ENCODE results near the gene PAXIP1.
"Not testable (repeated sequence)": the region's sequence is repeated elsewhere in the genome, so short reads cannot be mapped to it uniquely, and the experiment has no call there.

Gene PAXIP1, protein sequence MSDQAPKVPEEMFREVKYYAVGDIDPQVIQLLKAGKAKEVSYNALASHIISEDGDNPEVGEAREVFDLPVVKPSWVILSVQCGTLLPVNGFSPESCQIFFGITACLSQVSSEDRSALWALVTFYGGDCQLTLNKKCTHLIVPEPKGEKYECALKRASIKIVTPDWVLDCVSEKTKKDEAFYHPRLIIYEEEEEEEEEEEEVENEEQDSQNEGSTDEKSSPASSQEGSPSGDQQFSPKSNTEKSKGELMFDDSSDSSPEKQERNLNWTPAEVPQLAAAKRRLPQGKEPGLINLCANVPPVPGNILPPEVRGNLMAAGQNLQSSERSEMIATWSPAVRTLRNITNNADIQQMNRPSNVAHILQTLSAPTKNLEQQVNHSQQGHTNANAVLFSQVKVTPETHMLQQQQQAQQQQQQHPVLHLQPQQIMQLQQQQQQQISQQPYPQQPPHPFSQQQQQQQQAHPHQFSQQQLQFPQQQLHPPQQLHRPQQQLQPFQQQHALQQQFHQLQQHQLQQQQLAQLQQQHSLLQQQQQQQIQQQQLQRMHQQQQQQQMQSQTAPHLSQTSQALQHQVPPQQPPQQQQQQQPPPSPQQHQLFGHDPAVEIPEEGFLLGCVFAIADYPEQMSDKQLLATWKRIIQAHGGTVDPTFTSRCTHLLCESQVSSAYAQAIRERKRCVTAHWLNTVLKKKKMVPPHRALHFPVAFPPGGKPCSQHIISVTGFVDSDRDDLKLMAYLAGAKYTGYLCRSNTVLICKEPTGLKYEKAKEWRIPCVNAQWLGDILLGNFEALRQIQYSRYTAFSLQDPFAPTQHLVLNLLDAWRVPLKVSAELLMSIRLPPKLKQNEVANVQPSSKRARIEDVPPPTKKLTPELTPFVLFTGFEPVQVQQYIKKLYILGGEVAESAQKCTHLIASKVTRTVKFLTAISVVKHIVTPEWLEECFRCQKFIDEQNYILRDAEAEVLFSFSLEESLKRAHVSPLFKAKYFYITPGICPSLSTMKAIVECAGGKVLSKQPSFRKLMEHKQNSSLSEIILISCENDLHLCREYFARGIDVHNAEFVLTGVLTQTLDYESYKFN

DNA sequence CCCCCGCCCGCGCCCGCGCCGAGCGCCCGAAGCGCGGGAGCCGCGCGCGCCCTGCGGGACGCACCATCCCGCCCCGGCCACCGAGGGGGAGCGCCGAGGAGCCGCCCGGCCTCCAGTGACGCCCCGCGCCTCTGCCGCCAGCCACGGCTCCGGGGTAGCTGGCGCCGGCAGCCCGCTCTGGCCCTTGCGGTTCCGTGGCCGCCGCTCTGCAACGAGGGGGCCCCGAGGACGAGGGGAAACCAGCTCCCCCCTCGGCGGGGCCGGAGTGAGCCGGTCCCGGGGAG, at the start of gene PAXIP1:
PAXIP1 (minus strand) TSS at position 33 of the 284 bp plus-strand sequence. CDS start 195 bp downstream, outside the sequence.
- DNase-seq (ENCODE audit: low read depth), result peak; percentile 52

DNA sequence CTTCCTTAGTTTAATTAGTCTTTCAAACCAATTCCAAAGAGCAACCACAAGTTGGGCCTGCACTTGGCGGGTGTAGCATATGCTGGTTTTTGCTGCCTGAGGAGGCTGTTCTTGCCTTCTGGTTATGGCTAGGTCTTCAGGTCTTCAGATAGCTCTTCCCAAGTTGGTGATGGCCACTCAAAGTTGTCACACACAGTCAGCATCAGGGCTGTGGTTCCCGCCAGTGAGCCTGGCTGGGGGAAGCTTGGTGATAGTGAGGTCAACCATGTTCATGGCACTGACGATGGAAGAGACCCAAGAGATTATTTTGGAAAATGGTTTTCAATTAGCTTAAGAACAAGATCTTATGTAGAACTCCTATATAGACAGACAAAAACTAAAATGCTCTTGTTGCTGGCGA, 48.4 kb upstream of the PAXIP1 start:
- no peak for DNase-seq (ENCODE audit: low read depth)

DNA sequence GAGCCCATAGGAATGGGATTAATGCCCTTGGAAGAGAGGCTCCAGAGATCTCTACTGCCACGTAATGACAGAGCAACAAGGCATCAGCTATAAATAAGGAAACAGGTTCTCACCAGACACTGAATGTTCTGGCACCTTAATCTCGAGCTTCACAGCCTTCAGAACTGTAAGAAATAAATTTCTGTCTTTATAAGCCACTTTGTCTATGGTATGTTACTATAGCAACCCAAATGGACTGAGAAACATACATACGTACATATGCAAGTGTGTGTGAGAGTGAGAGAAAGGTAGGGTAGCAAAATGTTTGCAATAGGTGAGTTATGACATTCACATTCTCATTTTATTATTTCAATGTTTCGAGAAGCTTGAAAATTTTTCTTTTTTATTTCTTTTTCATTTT, 45.1 kb upstream of the PAXIP1 start:
- DNase-seq (ENCODE audit: low read depth), result no peak

DNA sequence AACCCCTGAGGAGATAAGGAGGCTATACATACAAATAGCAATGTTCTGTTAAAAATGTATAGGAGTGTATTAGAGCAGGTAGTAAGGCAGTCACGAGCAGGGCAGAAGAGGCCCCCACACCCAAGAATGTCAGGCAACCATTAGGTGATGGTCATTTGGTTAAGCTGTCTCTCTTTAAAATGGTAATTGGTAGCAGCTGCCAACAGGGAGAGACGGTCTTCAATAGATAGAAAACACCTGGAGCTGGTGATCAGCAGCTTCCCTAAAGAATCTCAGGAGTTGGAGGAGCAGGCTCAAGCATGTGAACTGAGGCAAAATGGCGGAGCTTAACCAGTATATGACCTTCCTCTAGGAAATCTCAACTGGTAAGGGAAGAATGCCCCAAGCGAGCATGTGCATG, 40.8 kb upstream of the PAXIP1 start:
- DNase-seq (ENCODE audit: low read depth), result no peak

DNA sequence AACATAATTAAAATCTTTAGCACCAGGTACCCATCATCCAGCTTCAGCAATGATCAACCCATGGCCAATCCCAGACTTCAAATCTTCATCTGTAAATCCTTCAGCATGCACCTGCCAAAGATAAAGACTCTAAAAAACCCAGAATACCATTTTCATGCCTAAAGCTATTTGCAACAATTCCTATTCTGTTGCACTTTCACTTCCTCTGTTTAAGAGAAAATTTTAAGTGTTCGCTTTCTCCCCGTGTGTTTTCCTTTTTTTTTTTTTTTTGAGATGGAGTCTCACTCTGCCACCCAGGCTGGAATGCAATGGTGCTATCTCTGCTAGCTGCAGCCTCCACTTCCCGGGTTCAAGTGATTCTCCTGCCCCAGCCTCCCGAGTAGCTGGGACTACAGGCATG, 35.4 kb upstream of the PAXIP1 start:
- no peak for DNase-seq (ENCODE audit: low read depth)

DNA sequence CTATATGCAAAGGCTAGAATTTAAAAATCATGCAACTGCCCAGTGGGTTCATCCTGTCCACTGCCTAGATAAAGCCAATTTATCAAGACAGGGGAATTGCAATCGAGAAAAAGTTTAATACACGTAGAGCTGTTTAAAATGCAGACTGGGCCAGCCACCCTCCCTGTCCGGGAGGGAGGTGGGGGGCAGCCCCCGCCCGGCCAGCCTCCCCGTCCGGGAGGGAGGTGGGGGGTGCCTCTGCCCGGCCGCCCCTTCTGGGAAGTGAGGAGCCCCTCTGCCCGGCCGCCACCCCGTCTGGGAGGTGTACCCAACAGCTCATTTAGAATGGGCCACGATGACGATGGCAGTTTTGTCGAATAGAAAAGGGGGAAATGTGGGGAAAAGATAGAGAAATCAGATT, 31.6 kb upstream of the PAXIP1 start:
- DNase-seq (ENCODE audit: low read depth), result not testable (repeated sequence)

DNA sequence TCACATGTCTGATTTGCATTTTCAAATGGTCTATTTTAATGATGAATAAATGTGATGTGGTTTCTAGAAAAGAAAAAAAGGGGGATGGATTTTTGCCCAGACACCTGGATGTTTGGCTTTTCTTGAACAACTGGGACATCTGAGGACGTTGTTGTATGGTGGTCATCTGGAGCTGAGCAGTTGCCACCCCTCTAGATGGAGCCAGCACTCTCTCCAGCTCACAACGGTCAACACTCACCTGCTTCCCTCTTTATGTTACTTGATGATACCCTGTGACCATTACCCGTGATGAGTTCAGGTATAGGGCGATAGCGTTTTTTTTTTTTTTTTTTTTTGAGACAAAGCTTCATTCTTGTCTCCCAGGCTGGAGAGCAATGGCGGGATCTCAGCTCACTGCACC, 30.1 kb upstream of the PAXIP1 start:
- no peak for DNase-seq (ENCODE audit: low read depth)

DNA sequence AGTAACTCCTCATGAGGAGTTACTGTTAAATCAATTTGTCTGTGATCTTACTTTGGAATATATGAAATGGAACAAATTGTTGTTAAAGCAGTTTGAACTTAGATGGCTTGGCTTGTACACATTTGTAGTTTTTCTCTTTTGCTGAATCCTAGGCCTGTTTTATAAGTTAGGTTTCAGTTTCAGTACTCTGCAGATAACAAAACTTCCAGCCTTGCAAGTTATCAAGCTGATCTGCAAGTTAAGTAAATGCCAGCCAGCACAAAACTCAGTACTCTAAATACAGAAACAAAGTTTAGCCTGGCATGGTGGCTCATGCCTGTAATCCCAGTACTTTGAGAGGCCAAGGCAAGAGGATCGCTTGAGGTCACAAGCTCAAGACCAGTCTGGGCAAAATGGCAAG, 25.0 kb upstream of the PAXIP1 start:
- DNase-seq (ENCODE audit: low read depth), result no peak

DNA sequence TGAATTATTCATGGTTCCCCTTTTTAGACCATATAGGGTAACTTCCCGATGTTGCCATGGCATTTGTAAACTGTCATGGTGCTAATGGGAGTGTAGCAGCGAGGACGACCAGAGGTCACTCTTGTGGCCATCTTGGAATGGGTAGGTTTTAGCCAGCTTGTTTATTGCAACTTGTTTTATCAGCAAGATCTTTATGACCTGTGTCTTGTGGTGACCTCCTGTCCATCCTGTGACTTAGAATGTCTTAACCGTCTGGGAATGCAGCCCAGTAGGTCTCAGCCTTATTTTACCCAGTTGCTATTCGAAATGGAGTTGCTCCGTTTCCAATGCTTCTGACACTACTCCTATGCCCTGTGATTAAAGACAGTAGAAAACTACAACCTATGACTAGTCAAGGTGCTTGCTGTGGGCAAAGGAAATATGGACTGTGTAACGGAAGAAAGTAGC, 18.8 kb upstream of the PAXIP1 start:
- DNase-seq (ENCODE audit: low read depth), result no peak

DNA sequence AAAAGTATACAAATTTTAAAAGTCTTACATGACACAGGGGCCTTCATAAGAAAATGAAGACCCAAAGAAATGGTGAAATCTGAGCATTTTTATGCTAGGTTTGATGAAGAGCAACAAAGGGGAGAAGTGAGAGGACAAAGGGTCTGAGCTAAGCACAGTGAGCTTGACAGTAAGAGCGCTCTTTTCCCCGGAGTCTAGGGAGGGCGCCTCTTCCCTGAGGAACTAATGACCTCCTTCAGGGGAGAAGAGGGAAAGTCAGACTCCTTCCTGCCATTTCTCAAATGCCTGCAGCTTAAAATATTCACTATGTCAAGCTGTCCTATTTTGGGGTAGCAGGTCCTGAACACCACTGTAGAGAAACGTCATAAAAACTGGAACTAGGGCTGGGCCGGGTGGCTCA, 18.1 kb upstream of the PAXIP1 start:
- peak; percentile 3 for DNase-seq (ENCODE audit: low read depth)

DNA sequence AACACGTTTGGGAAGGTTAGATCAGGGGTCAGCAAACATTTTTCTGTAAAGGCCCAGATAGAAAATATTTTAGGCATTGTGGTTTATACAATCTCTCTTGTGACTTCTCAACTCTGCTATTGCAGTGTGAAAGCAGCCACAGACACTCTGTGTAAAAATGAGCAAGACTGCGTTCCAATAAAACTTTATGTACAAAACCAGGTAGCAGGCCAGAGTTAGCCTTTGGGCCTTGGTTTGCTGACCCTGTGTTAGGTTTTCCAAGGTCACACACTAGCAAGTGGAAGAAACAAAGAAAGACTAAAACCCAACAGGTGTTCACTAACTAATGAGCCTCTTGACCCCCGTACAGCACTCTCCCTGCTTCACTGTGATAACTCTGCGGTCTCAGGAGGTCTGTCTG, 14.9 kb upstream of the PAXIP1 start:
- no peak for DNase-seq (ENCODE audit: low read depth)

DNA sequence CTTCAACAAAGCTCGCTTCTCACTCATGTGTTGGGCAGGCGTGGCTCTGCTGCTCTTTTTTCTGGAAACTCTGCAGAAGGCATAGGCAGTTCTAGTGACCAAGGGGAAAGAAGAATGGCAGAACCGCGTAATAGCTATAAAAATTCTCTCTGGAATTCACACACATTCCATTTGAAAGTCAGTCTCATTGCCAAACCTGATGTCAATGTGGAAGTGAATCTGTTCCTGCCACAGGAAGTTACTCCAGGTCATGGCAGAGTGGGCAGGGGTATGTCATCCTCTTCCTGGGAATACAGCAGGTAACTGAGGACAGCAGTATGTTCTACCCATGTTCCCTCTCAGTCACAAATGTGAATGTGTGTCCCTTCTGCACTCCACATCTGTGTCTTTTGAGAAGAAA, 8.2 kb upstream of the PAXIP1 start:
- DNase-seq (ENCODE audit: low read depth), result no peak

DNA sequence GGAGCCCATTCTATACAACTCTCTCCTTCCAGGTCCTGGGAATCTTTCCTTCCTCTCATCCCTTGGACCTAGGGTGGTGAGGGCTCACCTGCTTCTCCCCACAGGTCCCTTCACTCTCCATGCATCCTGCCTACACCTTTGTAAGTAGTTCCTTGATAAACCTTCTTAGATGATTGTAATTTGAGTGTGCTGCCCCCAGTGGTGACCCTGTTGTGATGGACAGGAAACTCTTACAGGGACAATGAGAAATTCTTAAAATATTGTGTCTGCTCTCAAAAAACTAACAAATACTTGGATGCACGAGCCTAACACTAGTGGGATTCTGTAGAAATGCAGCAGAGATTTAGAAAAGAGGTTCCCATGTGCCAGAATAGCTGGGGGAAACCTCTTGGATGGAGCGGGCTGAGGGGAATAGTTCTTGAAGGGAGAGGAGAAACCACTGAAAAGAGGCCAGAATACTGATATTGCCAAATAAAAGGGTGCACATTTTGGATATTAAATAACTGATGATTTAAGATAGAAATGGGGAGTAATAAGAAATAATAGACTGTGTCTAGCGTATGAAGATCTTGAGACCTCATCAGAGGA, 6.7 kb upstream of the PAXIP1 start:
- DNase-seq (ENCODE audit: low read depth), result peak; percentile 28

DNA sequence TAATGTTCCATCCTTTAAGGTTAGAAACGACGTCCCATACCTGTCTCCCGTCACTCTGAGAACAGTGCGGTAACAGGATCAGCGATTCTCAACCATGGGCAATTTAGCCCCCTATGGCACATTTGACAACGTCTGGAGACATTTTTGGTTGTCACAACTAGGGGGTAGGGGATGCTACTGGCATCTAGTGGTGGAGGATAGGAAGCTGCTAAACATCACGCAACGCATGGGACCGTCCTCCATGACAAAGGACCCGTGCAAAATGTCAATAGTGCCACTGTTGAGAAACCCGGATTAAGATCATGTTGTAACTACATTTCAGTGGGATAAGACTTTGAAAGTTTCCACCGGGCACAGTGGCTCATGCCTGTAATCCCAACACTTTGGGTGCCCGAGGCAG, 5.0 kb upstream of the PAXIP1 start:
- peak; percentile 19 for DNase-seq (ENCODE audit: low read depth)

DNA sequence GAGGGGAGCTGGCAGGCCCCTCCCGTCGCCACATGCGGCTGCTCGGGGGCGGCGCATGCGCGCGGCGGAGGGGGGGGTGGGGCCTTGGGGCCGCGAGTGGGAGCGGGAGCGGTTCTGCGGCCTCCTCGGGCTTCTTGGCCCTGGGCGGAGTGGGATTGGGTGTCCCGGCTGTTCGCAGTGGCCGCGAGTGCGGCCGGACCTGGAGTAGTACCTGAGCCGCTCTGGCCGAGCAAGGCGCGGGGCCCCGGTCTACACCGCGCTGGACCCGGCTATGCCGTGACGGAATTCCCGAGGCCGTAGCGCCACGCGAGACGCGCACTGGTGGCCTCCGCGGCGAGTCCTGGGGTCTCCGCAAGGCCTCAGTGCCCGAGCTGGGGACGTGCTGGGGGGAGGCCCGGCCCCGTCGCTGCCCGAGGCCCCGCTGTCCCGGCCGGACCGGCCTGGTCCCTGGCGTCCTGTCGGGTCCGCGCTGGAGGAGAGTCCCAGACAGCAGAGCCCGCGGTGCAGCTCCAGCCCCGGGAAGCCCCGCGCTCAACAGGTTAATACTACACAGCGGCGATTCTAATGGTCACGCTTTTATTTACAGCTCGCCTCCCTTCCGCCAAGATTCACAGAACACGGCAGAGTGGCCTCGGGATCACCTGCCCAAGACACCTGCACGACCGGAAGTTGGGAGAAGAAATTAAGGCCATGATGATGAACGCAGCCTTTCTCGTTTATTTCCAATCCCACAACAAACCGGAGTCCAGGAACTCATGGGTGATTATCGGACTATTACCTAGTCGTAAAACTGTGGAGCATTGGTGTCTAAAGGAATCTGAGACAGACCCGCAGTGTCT, 671 bp upstream of the PAXIP1 start:
- DNase-seq (ENCODE audit: low read depth), result peak; percentile 77

DNA sequence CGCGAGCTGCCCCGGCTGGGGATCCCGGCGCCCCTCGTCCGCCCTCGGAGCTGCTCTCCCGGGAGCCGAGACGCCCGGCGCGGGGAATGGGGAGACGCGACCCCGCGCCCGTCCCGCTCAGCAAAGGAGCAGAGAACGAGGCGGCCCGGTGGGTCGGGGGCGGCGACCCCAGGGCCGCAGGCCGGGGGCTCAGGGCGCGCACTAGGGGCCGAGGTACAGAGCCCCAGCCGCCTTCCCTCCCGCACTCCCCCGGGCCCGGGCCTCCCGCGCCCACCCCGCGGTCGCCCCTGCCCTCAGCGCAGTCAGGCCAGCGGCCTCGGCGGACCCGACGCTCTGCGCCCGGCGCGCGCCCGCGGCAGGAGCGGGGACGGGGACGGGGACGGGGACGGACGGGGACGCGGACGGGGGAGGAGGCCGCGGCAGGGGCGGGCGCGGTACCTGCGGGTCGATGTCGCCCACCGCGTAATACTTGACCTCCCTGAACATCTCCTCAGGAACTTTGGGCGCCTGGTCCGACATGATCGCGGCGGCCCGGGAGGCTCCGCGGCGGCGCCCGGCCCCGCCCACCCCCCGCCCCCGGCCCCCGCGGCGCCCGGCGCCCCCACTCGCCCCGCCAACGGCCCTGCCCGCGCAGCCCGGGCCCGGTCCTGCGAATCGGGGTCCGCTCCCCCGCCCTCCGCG, 373 bp downstream of the PAXIP1 start:
- DNase-seq (ENCODE audit: low read depth), result peak; percentile 37

DNA sequence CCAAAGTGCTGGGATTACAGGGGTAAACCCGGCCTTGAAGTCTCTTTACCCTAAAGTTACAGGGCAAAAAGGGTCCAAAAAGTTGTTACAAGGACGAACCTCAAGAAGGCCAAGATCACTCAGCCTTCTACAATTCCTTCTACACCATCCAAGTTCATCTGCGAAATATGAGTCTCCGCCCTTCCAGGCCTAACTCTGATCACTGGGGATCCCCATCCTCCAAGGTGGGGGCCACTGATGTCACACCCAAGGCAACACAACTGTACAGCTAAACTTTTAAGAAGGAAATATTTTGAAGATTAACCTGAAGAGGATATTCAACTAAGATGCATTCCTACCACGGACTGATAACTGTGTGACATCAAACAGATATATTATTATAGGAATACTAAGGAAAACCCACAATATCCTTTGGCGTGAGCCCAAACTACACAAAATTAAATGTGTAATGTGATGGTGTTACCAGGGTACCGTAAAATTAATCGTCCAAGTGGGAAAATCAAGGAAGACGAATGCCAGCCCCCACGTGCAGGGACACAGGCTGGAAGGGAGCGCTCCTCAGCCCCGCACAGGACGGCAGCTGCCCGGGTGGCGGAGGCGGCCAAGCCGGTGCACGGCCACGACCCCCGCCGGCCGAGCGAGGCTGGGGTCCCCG, 1.0 kb downstream of the PAXIP1 start:
- peak; percentile 16 for DNase-seq (ENCODE audit: low read depth)

DNA sequence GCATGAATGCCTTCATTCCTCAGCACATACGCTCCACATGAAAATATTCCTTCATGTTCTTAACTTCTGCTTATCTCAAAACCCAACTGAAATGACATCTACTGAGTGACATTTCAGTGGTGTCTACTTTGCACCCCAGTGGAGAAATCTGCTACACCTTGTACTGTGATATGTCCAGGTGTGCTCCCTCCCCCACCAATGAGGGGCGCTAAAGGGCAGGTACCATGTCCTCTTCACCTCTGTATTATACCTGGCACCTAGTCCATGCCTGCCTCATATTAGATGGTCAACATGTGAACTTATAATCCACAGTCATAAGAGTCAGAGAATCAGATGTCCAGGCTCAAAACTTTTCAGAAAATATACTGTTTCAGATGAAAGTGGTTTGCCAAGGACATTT, 2.1 kb downstream of the PAXIP1 start:
- no peak for DNase-seq (ENCODE audit: low read depth)

DNA sequence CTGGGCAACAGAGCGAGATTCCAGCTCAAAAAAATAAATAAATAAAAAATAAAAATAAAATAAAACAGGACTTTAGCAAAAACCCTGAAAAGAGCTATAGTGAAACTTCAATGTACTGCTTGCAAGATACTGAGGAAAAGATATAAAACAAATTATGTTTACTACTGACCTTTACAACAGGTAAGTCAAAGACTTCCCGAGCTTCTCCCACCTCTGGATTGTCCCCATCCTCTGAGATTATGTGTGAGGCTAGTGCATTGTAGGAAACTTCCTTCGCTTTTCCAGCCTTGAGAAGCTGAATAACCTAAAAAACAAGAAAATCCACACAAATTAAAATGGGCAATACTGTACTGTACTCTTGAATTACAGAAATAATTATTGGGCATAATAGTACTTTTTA, 4.4 kb downstream of the PAXIP1 start:
- no peak for DNase-seq (ENCODE audit: low read depth)

DNA sequence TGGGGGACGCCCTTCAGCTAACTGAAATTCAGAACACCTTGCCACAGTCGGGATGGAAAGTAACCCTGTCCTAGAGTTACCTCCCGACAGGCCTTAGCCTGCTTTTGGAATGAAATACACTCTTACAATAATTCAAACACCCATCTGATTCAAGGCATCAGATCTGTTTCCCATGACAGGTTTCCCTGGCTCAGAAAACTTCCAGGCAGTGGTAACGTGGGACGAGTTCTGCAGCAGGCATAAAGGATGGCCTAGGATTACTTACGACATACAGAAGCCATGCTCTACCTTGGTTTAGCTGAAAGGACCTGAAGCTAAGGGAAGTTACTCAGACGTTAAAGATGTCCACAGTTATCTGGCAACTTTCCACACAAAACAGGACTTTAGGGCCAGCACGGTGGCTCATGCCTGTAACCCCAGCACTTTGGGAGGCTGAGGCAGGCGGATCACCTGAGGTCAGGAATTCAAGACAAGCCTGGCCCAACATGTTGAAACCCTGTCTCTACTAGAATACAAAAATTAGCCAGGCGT, 5.0 kb downstream of the PAXIP1 start:
- DNase-seq (ENCODE audit: low read depth), result no peak
